ENCODE measurements around the gene SPINT1. TPM values are rescaled to one million over a fixed set of nuclear protein-coding genes. Genes with fewer than 3 reads are reported as not detected.
"Not testable (repeated sequence)": the region's sequence is repeated elsewhere in the genome, so short reads cannot be mapped to it uniquely, and the experiment has no call there.

SPINT1 gene
- total and polyA plus RNA-seq, 12 donors = 0.17 to 1.9 (median 0.43) TPM; not detected in 1

- H3K27me3 ChIP-seq = peaks cover 0 to 20% (median 8%) of the 10 kb centered on the region in 7 donors
- no peaks in the 10 kb centered on the region for H3K9me3 ChIP-seq
- H3K36me3 ChIP-seq = no peaks in the 10 kb centered on the region
- intact Hi-C loops (cut with DNase I) = loop anchor here in 9 of 10 donors (1.0 to 10.0 kb wide), 6 partner anchors 34 to 329 kb away; partner anchors contain the start of gene VPS18 (in 7 of the 9)
- peaks cover 0 to 20% (median 0%) of the 10 kb centered on the region in 9 donors for H3K4me1 ChIP-seq
- DNase-seq = no peak
- WGBS, 2 donors = 60 to 74% methylated on average over 10 of the region's 10 CpGs
- no peak for ATAC-seq
- no peak for TF ChIP-seq CTCF (IDR thresholded peaks at IDR 0.05)
- no peak overlapping the region for H3K27ac ChIP-seq
- H3K4me3 ChIP-seq = no peak overlapping the region
Measured at GRCh38 chr15:40858706-40859105, 14.9 kb downstream of the SPINT1 start.

GRCh38 chr15:40859206-40859851 lies 15.5 kb downstream of the SPINT1 start:
- DNase-seq (peak; percentile 61 to 66), ATAC-seq (peak in 7 of 8 donors; percentile 32 to 77 (median 63))
- peaks cover 0 to 25% (median 13%) of the 10 kb centered on the region in 7 donors for H3K27me3 ChIP-seq
- H3K36me3 ChIP-seq = no peaks in the 10 kb centered on the region
- no peak overlapping the region for H3K27ac ChIP-seq
- 43 to 44% methylated on average over 18 of the region's 18 CpGs for WGBS, 2 donors
- H3K9me3 ChIP-seq = no peaks in the 10 kb centered on the region
- intact Hi-C loops (cut with DNase I) = loop anchor here in 9 of 10 donors (1.0 to 10.0 kb wide), 6 partner anchors 33 to 328 kb away; partner anchors contain the start of gene VPS18 (in 7 of the 9)
- peak; percentile 44 to 80 (median 69) for TF ChIP-seq CTCF (IDR thresholded peaks at IDR 0.05)
- H3K4me3 ChIP-seq = no peak overlapping the region
- peaks cover 0 to 20% (median 0%) of the 10 kb centered on the region in 9 donors for H3K4me1 ChIP-seq

GRCh38 chr15:40861147-40861546 lies 17.3 kb downstream of the SPINT1 start:
- H3K27ac ChIP-seq; H3K36me3 ChIP-seq; DNase-seq; H3K9me3 ChIP-seq; intact Hi-C loops (cut with DNase I); ATAC-seq; H3K4me3 ChIP-seq: not testable (repeated sequence)
- H3K27me3 ChIP-seq = peaks cover 0 to 34% (median 16%) of the 10 kb centered on the region in 7 donors
- peaks cover 0 to 20% (median 0%) of the 10 kb centered on the region in 9 donors for H3K4me1 ChIP-seq
- 65 to 84% methylated on average over 4 of the region's 4 CpGs for WGBS, 2 donors

GRCh38 chr15:40863660-40864270 lies 19.9 kb downstream of the SPINT1 start:
- 32 to 36% methylated on average over 4 of the region's 4 CpGs for WGBS, 2 donors
- DNase-seq = no peak
- ATAC-seq = no peak
- Histone ChIP-seq H3K4me1 (peaks cover 0 to 9% (median 0%) of the 10 kb centered on the region in 9 donors), H3K27me3 (peaks cover 0 to 30% (median 13%) of the 10 kb centered on the region in 7 donors), H3K36me3 (no peaks in the 10 kb centered on the region), H3K9me3 (no peaks in the 10 kb centered on the region), H3K27ac (no peak overlapping the region), H3K4me3 (no peak overlapping the region)
- no peak for TF ChIP-seq CTCF (IDR thresholded peaks at IDR 0.05)
- intact Hi-C loops (cut with DNase I) = no loop called here

All from heart right ventricle (tissue), 16 donors.